GM19468 (cell line): Measurements from ENCODE around the gene TFAP2E.
"Not testable (repeated sequence)": the region's sequence is repeated elsewhere in the genome, so short reads cannot be mapped to it uniquely, and the experiment has no call there.

Source experiments
- ATAC-seq: cut with Tn5 transposase; IDR thresholded peaks from one replicate; pipeline ENCODE4 v1.9.1; 2021; ENCODE audit warnings: mild to moderate bottlenecking, moderate library complexity, moderate number of reproducible peaks; ENCODE audit not compliant: unreplicated experiment; ENCODE audit errors: extremely low read depth

TFAP2E gene

DNA sequence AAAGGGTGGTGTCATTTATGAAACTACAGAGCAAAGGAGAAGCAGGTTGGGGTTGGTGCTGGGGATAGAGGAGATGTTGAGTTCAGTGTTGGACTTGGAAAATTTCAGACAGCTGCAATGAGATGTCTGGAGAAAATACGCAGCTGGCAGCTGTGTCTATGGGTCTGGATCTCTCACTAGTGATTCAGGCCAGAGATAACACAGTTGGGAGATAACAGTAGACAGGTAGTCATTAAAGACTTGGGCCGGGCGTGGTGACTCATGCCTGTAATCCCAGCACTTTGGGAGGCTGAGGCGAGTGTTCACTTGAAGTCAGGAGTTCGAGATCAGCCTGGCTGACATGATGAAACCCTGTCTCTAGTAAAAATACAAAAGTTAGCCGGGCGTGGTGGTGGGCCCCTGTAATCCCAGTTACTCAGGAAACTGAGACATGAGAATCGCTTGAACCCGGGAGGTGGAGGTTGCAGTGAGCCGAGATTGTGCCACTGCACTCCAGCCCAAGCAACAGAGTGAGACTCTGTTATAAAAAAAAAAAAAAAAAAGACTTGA lies 2.5 kb upstream of the TFAP2E start:
- ATAC-seq: no peak

DNA sequence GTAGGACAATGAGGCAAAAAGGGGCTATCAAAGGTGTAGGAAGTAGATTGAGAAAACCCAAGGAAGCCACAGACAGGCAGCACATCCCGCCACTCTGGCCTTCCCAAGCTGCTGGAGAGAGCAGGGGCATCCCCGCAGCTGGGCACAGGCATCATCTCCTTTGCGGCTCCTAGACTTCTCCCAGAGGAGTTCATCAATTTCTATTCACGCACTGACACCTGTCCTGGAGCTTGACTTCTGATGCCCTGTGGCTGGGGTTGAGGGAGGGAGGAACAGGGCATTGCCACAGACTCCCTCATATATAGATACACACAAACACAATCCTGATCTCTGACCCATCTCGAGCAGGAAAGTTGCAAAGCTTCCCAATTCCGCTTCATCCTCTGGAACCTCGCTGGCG lies 1.9 kb upstream of the TFAP2E start:
- no peak for ATAC-seq

DNA sequence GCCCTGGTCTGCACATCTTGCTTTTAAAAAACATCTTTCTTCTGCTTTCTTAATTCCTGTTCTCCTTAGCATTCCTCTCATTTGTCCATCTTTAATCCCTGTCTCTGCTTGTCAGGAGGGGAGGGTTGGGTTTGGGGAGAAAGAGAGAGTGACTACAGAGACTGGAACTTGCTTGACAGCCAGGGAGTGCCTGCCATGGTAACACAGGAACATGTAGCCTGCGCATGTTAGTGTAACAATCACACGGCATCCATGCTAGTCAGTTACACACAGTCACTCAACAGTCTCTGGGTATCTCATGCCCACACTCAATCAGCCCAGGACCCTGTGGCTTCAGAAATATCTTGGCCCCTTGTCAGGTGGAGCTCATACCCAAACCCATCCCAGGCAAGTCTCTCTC lies 818 bp upstream of the TFAP2E start:
- no peak for ATAC-seq

- ATAC-seq: no peak
These were observed 1.1 kb downstream of the TFAP2E start for GRCh38 chr1:35574125-35574654.

DNA sequence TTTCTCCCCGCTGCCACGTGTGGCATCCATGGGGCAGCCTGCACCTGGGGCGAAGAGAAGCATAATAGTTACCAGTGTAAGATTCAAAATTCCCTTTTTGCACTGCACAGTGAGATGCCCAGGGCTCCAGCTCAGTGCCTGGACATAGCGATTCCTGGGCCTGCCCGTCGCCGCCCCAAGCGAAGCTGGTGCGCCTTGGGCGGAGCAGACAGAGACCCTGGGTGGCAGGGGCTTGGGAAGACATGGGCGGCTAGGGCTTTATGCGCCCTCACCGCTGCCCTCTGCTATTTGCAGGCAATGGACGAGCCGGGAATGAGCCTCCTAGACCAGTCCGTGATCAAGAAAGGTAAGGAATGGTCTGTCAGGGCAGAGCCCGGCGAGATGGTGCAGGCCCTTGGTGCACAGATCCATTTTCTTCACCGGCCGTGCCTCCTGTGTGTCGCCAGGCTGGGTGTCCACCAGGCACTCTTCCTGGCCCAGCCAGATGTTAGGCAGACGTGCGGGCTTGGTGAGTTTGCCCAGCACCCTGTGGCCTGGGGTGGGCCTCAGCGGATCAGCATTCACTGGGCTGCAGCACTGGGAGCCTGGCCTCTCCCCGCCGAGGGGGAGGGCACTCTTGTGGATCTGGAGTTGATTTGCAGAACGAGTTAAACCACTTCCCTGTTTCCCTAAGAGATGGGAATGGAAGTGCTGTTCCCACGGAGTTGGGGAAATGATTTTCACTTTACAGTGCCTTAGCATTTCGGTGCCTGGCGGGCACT lies 1.7 kb downstream of the TFAP2E start:
- ATAC-seq: no peak

DNA sequence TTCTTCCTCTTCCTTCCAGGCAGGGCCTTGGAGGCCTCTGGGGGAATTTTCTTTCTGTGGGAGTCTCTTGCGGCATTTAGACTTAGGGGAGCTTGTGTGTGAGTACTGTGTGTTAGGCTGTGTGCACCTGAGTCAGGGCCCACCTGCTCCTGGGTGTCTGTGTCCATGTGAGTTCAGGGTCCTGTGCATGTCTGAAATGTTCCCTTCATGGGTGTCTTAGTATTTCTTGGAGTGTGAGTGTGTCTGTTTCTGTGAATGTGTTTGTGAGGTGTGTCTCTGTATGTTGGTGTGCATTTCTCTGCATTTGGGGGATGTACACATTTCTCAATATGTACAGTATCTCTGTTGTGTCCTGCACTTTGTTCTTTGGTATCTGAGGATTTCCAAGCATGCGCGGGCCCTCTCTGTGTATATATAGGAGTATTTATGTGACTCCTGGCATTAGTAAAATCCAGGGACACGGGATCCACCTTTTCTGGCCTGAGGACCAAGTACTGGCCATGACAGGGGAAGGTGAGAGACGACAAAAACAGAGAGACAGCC lies 2.4 kb downstream of the TFAP2E start:
- ATAC-seq: no peak

DNA sequence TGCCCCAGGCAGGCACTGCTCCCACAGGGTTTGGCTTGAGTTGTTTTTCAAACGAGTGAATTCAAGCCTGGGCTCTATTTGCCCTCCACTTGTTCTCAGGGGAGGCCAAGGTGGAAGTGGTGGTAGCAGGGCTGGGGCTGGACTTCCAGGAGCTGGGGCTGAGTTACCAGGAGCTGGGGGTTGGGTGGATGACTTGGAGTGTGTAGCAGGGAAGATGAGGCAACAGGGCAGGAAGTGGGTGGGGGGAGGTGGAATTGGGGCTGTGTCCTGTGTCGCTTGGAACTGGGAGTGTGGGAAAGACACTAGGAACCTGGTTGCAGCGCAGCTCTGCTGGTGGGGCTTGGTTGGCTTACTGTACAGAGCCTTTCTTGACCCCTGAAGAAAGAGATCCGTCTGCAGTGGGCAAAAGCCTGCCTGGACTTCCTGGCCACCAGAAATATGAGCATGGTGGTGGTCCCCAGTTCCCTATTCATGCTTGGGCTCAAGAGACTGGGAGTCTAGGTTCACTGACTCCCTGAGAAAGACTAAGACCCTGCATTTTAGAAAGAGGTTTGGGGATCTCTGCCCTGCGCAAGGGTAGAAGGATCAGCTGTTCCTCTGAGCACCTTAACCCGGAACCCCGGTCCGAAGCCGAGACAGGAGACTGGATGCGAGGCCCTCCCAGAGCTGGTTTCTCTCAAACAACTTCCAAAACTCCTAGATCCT lies 3.1 kb downstream of the TFAP2E start:
- no peak for ATAC-seq

- not testable (repeated sequence) for ATAC-seq
These were observed 3.6 kb downstream of the TFAP2E start for GRCh38 chr1:35576766-35577070.

DNA sequence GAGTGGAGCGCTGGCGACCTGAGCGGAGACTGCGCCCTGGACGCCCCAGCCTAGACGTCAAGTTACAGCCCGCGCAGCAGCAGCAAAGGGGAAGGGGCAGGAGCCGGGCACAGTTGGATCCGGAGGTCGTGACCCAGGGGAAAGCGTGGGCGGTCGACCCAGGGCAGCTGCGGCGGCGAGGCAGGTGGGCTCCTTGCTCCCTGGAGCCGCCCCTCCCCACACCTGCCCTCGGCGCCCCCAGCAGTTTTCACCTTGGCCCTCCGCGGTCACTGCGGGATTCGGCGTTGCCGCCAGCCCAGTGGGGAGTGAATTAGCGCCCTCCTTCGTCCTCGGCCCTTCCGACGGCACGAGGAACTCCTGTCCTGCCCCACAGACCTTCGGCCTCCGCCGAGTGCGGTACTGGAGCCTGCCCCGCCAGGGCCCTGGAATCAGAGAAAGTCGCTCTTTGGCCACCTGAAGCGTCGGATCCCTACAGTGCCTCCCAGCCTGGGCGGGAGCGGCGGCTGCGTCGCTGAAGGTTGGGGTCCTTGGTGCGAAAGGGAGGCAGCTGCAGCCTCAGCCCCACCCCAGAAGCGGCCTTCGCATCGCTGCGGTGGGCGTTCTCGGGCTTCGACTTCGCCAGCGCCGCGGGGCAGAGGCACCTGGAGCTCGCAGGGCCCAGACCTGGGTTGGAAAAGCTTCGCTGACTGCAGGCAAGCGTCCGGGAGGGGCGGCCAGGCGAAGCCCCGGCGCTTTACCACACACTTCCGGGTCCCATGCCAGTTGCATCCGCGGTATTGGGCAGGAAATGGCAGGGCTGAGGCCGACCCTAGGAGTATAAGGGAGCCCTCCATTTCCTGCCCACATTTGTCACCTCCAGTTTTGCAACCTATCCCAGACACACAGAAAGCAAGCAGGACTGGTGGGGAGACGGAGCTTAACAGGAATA lies 4.2 kb downstream of the TFAP2E start:
- ATAC-seq: peak; percentile 23

- no peak for ATAC-seq
These were observed 7.9 kb downstream of the TFAP2E start for GRCh38 chr1:35580949-35581388.

GRCh38 chr1:35581621-35582020 lies 8.5 kb downstream of the TFAP2E start:
- not testable (repeated sequence) for ATAC-seq

GRCh38 chr1:35585281-35585680 lies 12.2 kb downstream of the TFAP2E start:
- ATAC-seq: no peak

- not testable (repeated sequence) for ATAC-seq
These were observed 12.7 kb downstream of the TFAP2E start for GRCh38 chr1:35585805-35586204.

GRCh38 chr1:35586808-35587207 lies 13.7 kb downstream of the TFAP2E start:
- no peak for ATAC-seq

DNA sequence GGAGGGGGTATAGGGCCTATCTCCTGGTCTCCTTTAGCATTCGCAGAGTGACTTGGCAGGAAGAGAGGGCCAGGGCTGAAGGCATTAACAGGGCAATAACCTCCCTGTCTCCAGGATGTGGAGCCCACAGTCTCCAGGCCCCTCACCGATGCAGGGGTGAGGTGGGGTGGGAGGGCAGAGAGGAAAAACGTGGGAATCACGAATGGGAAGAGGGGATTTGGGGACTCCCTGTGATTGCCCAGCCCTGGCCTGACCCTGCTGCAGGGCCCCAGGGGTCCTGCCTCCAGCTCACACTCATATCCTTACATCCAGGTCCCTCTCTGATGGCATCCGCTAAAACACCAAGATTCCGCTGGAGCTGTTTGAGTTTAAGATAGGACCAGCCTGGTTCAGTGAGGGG lies 14.6 kb downstream of the TFAP2E start:
- ATAC-seq: no peak

GRCh38 chr1:35588197-35588910 lies 15.2 kb downstream of the TFAP2E start:
- no peak for ATAC-seq

GRCh38 chr1:35589516-35590427 lies 16.7 kb downstream of the TFAP2E start:
- ATAC-seq: no peak

DNA sequence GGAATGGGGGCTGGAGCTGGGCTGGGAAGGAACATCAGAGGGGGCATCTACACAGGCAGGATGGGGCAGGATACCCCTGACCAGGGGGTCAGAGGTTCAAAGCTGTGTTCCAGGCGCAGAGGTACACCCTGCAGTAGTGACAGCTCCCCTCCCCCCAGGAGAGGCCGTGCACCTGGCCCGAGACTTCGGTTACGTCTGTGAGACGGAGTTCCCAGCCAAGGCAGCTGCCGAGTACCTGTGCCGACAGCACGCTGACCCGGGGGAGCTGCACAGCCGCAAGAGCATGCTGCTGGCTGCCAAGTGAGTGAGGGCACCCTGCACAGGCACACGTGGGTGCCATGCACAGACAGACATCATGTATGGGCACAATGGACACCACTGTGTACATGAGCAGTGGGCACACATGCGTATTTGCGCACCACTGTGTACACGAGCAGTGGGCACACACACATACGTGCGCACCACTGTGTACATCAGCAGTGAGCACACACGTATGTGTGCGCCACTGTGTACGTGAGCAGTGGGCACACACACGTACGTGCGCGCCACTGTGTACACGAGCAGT lies 17.4 kb downstream of the TFAP2E start:
- ATAC-seq: no peak
